HepG2 (cell line): ENCODE results near the gene FITM2. TPM values are rescaled to one million over a fixed set of nuclear protein-coding genes. Genes with fewer than 3 reads are reported as not detected.

ENCODE experiments used
- BCL6 ChIP-seq: IDR thresholded peaks from 2 replicates; pipeline ENCODE4 v1.6.1; 2016; ENCODE audit warnings: missing genetic modification reagents, missing compliant biosample characterization
- CEBPZ ChIP-seq: IDR thresholded peaks from 2 replicates; pipeline ENCODE4 v1.6.1; 2012; ENCODE audit warnings: low read length, improper control_type of control experiment
- JUNB ChIP-seq: sonication (generic); formaldehyde crosslinking; IDR thresholded peaks from 2 replicates; pipeline ENCODE4 v1.8.0; 2022; ENCODE audit warnings: missing genetic modification reagents, mild to moderate bottlenecking, borderline replicate concordance
- RBM39 ChIP-seq: fragments of 200-400 bp; formaldehyde crosslinking; IDR thresholded peaks from one replicate; pipeline ENCODE4 v1.6.1; 2018; ENCODE audit warnings: antibody characterized with exemption, mild to moderate bottlenecking, low read depth, low read length; ENCODE audit not compliant: poor library complexity, severe bottlenecking
- SMAD9 ChIP-seq: sonication (generic); formaldehyde crosslinking; IDR thresholded peaks from 2 replicates; pipeline ENCODE4 v1.5.1; 2020; ENCODE audit warnings: mild to moderate bottlenecking, missing genetic modification reagents
- SRY ChIP-seq: sonication (generic); formaldehyde crosslinking; IDR thresholded peaks from 2 replicates; pipeline ENCODE4 v1.8.0; 2022; ENCODE audit warnings: mild to moderate bottlenecking, missing genetic modification reagents
- TGIF2 ChIP-seq: IDR thresholded peaks from 2 replicates; pipeline ENCODE4 v1.6.1; 2016; ENCODE audit warnings: control low read depth, missing compliant biosample characterization
- ZNF816 ChIP-seq: sonication (generic); formaldehyde crosslinking; IDR thresholded peaks from 2 replicates; pipeline ENCODE4 v1.8.0; 2022; ENCODE audit warnings: missing genetic modification reagents, mild to moderate bottlenecking, borderline replicate concordance
- polyA plus RNA-seq, 8 experiments: library from polyadenylated mRNA; depleted of rRNA in 3 of 8; stranded (reverse) in 7 of 8; unstranded in 1 of 8; fragments of >200 nt; fragmentation: Illumina TruSeq in 4 of 8; extraction: Trizol in 4 of 8; gene quantifications; 2 replicates each; pipeline versions ENCODE4 v1.2.1 to v1.2.3, GENCODE V29; 2011 to 2016; ENCODE audit warnings: low read depth in 4 of 8, missing spikeins in 1 of 8, mixed read lengths in 1 of 8; ENCODE audit not compliant: insufficient read depth in 1 of 8
- total RNA-seq, 5 experiments: library from RNA; depleted of rRNA; stranded (reverse); fragments of >200 nt; fragmentation: Illumina TruSeq; extraction: Trizol; gene quantifications; 2 replicates each; pipeline ENCODE4 v1.2.3, GENCODE V29; 2016; ENCODE audit warnings: low read depth in 1 of 5
- TF ChIP-seq, protein P1 (sequence below): sonication (generic); formaldehyde crosslinking; IDR thresholded peaks from 2 replicates; pipeline ENCODE4 v1.4.0; 2020; ENCODE audit warnings: missing genetic modification reagents, borderline replicate concordance
- TF ChIP-seq, protein P2 (sequence below), 2 experiments: sonication (generic) in 1 of 2; formaldehyde crosslinking in 1 of 2; IDR thresholded peaks; 2 replicates each; pipeline versions ENCODE4 v1.4.0 to v1.6.1; 2018 to 2020; ENCODE audit warnings: missing genetic modification reagents in 2 of 2, borderline replicate concordance in 1 of 2, low read depth in 1 of 2, mild to moderate bottlenecking in 1 of 2, missing biosample characterization in 1 of 2
- TF ChIP-seq, protein P3 (sequence below), 2 experiments: IDR thresholded peaks; 2 replicates each; pipeline ENCODE4 v1.6.1; 2011 to 2012; ENCODE audit warnings: low read length in 2 of 2, borderline replicate concordance in 1 of 2, low read depth in 1 of 2, mild to moderate bottlenecking in 1 of 2, moderate library complexity in 1 of 2
- TF ChIP-seq, protein P4 (sequence below): sonication (generic); formaldehyde crosslinking; IDR thresholded peaks from 2 replicates; pipeline ENCODE4 v1.5.1; 2020; ENCODE audit warnings: mild to moderate bottlenecking, moderate library complexity, missing genetic modification reagents

FITM2 gene
- total and polyA plus RNA-seq, 2 of the 13 experiments (the other 11 are each of a cell fraction or from before 2014, with no cell fraction given): 9.6 to 24.5 TPM

DNA sequence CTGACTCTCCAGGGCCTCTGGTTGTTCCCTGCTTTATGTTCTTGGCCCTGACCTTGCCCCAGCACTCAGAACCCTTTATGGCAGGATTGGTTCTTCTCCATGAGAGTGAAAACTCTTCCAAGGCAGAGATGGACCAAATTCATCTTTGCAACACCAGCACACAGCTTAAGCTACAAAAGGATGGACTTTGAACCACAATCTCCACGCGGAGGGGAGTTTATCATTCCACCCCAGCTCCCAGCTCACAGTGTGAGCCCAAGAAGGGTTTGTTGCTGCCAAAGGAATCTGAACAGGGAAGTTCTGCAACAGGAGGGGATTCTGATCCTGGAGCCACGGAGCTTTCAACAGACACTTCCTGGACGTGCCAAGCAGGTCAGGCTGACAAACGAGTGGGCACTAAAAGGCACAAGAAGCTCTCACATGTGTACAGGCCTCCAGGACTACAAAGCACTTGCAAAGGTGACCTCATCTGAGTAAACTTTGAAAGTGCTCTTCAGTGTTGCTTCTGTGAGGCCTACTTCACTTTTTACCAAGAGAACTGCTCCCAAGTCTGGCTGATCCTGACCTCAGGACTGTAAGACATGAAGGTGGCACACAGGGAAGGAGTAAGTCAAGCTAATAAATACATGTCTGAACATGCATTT, 8.9 kb downstream of the FITM2 start (continued):
- TF ChIP-seq, protein P1, sequence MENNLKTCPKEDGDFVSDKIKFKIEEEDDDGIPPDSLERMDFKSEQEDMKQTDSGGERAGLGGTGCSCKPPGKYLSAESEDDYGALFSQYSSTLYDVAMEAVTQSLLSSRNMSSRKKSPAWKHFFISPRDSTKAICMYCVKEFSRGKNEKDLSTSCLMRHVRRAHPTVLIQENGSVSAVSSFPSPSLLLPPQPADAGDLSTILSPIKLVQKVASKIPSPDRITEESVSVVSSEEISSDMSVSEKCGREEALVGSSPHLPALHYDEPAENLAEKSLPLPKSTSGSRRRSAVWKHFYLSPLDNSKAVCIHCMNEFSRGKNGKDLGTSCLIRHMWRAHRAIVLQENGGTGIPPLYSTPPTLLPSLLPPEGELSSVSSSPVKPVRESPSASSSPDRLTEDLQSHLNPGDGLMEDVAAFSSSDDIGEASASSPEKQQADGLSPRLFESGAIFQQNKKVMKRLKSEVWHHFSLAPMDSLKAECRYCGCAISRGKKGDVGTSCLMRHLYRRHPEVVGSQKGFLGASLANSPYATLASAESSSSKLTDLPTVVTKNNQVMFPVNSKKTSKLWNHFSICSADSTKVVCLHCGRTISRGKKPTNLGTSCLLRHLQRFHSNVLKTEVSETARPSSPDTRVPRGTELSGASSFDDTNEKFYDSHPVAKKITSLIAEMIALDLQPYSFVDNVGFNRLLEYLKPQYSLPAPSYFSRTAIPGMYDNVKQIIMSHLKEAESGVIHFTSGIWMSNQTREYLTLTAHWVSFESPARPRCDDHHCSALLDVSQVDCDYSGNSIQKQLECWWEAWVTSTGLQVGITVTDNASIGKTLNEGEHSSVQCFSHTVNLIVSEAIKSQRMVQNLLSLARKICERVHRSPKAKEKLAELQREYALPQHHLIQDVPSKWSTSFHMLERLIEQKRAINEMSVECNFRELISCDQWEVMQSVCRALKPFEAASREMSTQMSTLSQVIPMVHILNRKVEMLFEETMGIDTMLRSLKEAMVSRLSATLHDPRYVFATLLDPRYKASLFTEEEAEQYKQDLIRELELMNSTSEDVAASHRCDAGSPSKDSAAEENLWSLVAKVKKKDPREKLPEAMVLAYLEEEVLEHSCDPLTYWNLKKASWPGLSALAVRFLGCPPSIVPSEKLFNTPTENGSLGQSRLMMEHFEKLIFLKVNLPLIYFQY: no peak; the same call in 1 of the 2 replicates
- TF ChIP-seq CEBPZ (no peak), ZNF816 (CRISPR knock-in tag) (0 out of 2 replicates have a peak, but pooled peaks have one; percentile 46), SMAD9 (CRISPR knock-in tag) (no peak), BCL6 (CRISPR knock-in tag) (no peak; the same call in 1 of the 2 replicates), RBM39 (no peak), SRY (CRISPR knock-in tag) (no peak; the same call in 1 of the 2 replicates), TGIF2 (CRISPR knock-in tag) (peak; percentile 94), JUNB (CRISPR knock-in tag) (peak; percentile 85; the same call in 1 of the 2 replicates)
- TF ChIP-seq, protein P2, sequence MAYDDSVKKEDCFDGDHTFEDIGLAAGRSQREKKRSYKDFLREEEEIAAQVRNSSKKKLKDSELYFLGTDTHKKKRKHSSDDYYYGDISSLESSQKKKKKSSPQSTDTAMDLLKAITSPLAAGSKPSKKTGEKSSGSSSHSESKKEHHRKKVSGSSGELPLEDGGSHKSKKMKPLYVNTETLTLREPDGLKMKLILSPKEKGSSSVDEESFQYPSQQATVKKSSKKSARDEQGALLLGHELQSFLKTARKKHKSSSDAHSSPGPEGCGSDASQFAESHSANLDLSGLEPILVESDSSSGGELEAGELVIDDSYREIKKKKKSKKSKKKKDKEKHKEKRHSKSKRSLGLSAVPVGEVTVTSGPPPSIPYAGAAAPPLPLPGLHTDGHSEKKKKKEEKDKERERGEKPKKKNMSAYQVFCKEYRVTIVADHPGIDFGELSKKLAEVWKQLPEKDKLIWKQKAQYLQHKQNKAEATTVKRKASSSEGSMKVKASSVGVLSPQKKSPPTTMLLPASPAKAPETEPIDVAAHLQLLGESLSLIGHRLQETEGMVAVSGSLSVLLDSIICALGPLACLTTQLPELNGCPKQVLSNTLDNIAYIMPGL (CRISPR knock-in tag; IDR thresholded peaks at IDR 0.05; ENCODE audit: borderline replicate concordance in 1 of 2, low read depth in 1 of 2): peak; percentile 69 to 79; a peak in 3 of 4 replicates
- TF ChIP-seq, protein P3, sequence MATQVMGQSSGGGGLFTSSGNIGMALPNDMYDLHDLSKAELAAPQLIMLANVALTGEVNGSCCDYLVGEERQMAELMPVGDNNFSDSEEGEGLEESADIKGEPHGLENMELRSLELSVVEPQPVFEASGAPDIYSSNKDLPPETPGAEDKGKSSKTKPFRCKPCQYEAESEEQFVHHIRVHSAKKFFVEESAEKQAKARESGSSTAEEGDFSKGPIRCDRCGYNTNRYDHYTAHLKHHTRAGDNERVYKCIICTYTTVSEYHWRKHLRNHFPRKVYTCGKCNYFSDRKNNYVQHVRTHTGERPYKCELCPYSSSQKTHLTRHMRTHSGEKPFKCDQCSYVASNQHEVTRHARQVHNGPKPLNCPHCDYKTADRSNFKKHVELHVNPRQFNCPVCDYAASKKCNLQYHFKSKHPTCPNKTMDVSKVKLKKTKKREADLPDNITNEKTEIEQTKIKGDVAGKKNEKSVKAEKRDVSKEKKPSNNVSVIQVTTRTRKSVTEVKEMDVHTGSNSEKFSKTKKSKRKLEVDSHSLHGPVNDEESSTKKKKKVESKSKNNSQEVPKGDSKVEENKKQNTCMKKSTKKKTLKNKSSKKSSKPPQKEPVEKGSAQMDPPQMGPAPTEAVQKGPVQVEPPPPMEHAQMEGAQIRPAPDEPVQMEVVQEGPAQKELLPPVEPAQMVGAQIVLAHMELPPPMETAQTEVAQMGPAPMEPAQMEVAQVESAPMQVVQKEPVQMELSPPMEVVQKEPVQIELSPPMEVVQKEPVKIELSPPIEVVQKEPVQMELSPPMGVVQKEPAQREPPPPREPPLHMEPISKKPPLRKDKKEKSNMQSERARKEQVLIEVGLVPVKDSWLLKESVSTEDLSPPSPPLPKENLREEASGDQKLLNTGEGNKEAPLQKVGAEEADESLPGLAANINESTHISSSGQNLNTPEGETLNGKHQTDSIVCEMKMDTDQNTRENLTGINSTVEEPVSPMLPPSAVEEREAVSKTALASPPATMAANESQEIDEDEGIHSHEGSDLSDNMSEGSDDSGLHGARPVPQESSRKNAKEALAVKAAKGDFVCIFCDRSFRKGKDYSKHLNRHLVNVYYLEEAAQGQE (IDR thresholded peaks at IDR 0.05; ENCODE audit: borderline replicate concordance in 1 of 2, low read depth in 1 of 2, low read length in 2 of 2): peak in 1 of 2 experiments; percentile 49; a peak in 1 of 4 replicates
- TF ChIP-seq, protein P4, sequence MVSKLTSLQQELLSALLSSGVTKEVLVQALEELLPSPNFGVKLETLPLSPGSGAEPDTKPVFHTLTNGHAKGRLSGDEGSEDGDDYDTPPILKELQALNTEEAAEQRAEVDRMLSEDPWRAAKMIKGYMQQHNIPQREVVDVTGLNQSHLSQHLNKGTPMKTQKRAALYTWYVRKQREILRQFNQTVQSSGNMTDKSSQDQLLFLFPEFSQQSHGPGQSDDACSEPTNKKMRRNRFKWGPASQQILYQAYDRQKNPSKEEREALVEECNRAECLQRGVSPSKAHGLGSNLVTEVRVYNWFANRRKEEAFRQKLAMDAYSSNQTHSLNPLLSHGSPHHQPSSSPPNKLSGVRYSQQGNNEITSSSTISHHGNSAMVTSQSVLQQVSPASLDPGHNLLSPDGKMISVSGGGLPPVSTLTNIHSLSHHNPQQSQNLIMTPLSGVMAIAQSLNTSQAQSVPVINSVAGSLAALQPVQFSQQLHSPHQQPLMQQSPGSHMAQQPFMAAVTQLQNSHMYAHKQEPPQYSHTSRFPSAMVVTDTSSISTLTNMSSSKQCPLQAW (CRISPR knock-in tag): peak; percentile 81
